GM18520 (cell line): ENCODE measurements around the gene LYPD6.

Source experiments
- ATAC-seq: cut with Tn5 transposase; IDR thresholded peaks from one replicate; pipeline ENCODE4 v1.9.1; 2021; ENCODE audit not compliant: unreplicated experiment

LYPD6 gene

DNA sequence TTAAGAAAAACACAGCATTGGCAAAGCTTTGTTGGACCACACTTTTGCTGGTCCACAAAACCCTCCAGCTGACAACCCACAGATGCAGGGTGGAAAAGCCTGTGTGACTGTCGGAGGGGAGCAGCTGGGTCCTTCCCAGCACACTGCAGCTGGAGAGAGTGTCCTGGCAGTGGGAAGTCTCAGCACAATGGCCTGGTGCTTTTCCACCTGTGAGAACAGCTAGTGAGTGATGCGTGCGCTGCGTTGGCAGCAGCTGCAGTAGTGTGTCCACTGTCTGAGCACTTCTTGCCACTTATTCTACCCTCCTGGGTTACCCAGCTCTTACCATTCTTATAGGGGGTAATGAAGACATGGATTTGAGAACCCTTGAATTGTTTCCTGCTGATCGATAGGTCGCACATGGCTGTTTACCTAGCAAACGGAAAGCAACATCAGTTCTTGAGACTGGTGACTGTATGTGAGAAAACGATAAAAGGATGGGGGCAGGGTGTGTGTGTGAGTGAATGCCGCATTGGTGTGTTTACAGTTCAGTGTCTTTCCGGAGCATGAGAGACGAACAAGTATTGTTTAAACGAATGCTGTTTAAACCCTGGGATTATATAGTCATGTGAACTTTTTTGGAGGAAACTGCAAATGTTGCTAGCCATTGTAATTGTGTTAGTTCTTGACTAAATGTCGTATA is 69.7 kb downstream of the LYPD6 start:
- no peak for ATAC-seq

DNA sequence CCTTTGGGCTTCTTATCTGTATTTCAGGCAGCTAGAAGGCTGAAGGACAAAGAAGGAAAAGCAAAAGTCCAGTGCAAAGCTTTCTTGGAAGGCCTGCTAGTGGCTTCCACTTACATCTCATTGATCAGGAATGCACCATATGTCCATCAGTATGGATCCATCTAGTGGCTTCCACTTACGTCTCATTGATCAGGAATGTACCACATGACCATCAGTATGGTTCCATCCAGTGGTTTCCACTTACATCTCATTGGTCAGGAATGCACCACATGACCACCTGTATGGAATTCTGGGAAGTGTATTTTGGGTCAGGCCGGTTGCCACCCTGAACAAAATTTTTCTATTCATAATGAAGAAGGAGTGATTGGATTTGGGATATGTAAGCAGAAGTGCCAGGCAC is 70.6 kb downstream of the LYPD6 start:
- no peak for ATAC-seq

DNA sequence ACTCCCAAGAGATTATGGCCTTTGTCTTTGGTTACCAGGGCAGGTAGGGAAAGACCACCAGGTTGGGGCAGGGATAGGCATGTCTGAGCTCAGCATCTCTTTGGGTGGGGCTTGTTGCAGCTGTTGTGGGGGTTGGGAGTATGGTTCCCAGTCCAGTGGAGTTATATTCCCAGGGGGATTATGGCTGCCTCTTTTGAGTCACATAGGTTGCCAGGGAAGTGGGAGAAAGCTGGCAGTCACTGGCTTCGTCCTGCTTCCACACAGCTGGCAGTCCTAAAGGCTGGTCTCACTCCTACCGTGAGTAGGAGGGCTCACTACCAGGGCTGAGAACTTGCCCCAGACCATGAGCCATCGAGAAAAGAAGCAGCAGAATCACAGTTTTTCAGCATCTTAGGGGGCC is 79.1 kb downstream of the LYPD6 start:
- no peak for ATAC-seq

DNA sequence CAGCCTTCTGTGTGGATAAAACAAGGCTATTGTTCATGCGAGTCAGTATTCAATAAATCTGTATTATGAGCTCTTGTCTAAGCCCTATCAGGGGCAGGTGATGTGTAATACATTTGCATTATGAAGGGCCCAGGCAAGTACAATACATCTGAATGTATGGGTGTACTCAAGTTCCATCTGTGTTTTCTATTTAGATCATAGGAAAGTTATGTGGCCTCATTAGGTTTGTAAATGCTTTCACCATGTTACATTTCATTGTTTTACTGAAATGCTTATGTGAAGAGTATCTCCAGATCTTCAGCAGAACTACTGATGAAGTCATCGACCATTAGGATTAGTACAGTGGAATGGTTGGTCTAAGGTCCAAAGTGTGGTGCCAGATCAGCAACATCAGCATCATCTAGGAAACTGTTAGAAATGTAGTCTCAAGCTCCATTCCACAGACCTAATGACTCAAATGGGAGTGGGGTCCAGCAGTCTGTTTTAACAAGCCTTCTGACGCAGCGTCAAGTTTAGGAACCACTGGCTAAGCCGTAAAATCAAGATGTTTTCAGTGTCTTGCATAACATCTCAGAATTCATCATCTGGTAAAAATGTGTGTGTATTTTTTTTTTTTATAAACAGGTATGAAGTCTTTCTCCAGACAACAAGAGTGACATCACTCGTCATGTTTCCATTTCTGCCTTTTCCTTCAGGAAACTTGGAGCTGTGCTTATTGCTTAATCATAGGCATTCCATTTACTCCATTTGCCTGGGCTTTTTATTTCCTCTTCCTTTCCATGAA is 80.5 kb downstream of the LYPD6 start:
- no peak for ATAC-seq

DNA sequence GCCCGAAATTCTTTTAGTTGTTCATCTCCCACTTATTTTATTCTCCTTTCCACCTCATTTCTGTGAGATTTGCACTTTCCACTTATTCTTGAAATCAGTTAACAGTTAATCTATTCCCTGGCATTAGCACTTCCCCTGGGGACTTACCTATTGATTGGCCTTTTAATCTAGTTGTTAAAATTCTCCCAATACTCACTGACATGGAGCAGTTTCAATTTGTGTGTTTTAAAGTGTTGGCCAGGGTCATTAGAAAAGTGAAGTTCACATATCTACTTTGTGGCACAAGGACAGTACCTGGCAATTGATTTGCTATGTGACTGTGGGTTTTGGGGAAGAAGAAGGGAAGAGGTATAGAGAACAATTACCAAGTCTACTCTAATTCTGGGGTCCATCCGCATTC is 83.1 kb downstream of the LYPD6 start:
- ATAC-seq = no peak

DNA sequence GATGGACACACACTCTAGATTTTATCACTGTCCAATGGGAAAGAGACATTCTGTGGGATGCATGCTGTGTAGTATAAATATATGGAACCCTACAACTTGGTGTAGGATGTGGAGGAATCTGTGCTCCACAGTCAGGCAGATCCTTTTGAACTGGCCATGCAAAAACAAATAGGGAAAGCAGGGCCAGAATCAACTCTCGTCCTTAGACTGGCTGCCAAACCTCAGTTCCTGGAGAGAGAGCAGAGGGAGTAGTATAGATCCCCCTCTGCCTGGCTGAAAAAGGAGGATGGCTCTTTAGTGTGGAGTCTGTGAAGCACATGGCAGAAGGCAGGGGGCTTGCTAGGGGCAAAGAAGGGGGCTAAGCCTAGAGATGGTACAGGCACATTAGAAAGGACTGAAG is 84.7 kb downstream of the LYPD6 start:
- ATAC-seq = no peak

DNA sequence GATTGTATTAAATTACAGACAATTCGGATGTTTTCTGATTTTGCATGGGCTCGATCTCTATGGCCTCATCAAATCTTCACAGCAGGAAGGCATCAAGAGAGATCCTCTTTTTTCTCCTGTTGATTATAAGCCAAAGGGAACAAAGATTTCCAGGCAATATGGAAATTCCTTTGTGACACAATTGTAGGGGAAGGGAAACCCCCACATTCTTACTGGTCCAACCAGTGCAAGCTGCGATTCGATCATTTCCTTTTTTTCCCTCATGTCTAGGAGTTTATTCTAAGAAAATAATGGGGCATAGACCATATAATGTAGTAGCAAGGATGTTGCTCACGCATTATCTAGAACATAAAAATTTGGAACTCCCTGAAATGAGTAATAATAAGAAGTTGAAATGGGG is 87.7 kb downstream of the LYPD6 start:
- ATAC-seq = no peak

DNA sequence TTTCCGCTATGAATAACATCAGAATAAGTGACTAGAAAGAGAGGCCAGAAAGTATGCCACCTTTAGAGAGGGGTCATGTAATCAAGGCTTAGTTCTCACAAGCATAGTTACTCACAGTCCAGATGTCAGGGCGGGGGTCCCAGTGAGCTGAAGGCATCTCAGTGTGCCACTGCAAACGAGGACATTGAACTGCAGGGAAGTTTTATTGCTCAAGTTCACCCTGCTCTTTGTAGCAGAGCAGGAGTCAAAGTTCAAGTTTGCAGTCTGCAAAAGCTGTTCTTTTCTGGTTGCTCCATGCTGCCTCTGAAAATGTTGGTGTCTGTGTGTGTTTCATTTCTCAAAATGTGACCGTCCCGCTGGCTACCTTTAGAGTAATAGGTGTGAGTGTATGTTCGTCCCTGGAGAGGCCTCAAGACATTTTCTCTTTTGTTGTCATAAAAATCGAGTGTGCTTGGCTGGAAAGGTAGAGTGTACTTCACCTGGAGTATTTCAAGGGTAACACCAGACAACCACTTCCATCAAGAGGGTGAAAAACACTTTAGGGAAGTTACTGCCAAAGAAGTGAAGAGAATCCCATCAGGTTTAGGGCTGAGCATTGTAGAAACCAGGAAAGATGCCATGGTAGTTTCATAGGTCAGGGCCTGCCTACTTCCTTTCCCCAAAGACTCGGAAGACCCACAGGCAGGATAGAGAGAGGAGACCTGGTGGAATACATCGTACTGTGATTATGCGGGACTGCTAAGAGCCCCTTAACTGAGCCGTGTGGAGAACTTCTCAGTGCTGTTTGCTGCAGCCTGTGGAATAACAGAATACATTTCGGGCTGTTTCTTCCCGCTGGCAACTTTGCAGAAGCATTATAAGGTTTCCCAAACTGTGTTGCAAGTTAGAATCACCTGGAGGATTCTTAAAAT is 89.9 kb downstream of the LYPD6 start:
- ATAC-seq = no peak

DNA sequence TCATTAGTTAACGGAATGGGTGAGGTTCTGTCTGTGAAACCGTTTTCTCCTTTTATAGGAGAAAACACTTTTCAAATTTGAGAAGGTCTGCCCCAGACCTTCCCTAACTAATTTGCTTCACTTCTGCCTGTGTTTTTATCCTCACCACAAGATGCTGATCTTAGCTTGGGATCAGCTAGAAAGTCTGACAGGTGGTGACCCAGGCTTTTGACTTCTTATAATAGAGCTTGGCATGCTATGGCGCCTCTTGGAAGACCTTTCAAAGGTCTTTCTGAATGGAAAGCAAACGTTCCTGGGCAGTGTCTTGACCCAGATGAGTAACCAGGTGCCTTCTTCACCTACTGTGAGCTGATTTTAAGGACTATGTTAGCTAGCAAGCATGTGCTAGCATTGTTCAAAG is 91.4 kb downstream of the LYPD6 start:
- no peak for ATAC-seq

DNA sequence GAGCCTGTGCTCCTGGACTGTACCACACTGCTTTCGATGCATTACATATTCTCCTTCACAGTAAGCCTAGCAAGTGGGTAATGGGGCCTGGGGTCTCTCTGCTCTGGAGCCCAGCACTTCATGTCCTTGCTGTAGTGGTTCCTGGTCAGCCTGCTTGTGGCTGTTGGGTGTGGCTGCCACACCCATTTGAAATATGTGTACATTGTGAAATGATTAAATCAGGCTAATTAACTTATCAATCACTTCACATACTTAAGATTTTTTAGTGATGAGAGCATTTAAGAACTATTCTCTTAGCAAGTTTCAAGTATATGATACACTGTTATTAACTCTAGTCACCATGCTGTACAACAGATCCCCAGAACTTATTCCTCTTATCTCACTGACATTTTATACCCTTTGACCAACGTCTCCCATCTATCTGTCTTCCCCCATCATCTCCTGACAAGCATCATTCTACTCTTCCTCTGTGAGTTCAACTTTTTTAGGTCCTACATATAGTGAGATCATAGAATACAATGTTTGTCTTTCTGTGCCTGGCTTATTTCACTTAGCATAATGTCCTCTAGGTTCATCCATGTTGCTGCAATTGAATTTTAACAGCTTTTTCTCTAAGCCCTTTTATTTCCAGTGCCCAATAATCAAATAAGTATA is 92.1 kb downstream of the LYPD6 start:
- ATAC-seq = no peak

DNA sequence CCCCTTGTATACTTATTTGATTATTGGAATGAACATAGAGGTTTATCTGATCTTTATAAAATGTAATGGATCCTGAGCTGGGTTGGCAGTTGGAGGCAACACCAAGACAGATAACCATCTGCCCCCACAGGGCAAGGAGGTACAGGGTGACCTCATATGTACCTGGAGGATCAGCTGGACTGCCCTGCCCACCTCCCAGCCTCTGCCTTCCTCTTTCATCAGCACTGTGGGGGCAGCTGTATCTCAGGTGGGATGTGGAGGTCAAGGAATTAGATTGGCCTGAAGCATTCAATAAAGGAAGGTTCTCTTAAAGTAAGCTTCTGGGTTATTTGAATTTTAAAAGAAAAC is 92.6 kb downstream of the LYPD6 start:
- ATAC-seq = no peak

DNA sequence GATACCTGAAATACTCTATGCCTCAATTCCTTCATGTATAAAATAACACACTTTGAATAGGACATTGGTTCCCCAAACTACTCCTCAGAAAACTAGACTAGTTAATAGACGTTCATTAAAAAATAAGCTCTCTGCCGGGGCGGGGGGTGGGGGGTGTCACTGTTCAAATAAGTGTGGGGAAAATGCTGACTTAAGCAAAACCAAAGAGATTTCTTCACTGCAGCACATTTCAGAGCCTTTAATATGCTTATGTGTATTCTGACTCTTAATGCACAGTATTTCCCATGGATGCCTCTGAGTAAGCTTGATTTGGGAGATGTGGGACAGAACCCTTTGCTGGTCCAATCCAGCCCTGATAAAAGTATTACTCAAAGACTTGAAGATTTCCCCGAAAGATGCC is 93.2 kb downstream of the LYPD6 start:
- no peak for ATAC-seq

DNA sequence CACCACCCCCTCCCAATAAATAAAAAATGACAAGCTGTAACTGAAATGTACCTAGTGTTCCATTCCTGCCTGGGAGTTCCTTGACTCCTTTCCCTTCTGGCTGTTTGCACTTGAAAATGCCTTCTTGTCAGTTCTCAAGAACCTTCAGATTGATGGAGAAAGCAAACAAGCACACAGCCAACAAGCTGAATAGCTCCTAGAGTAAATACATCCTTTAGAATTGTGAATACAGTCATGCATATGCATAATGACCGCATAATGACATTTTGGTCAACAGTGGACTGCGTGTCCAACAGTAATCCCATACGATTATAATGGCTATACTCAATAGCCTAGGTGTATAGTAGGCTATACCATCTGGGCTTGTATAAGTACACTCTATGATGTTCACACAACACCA is 97.0 kb downstream of the LYPD6 start:
- no peak for ATAC-seq

DNA sequence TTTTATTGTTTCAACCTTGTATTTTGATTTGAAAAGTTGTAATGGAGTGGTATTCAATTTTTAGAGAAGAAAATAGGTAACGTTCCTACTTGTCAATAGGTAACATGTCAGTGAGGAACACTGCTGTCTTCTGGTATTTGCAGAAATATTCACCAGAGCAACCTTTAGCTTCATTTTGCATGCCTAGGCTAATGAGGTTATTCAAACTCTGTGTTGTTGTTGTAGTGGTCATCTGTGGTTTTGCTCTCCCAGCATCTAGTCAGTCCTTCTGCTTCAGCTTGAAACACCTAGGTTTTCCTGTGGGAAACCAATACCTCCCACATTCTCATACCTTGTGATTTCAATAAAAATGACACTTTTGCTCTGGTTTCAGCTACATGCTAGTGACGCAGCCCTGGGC is 98.4 kb downstream of the LYPD6 start:
- no peak for ATAC-seq

DNA sequence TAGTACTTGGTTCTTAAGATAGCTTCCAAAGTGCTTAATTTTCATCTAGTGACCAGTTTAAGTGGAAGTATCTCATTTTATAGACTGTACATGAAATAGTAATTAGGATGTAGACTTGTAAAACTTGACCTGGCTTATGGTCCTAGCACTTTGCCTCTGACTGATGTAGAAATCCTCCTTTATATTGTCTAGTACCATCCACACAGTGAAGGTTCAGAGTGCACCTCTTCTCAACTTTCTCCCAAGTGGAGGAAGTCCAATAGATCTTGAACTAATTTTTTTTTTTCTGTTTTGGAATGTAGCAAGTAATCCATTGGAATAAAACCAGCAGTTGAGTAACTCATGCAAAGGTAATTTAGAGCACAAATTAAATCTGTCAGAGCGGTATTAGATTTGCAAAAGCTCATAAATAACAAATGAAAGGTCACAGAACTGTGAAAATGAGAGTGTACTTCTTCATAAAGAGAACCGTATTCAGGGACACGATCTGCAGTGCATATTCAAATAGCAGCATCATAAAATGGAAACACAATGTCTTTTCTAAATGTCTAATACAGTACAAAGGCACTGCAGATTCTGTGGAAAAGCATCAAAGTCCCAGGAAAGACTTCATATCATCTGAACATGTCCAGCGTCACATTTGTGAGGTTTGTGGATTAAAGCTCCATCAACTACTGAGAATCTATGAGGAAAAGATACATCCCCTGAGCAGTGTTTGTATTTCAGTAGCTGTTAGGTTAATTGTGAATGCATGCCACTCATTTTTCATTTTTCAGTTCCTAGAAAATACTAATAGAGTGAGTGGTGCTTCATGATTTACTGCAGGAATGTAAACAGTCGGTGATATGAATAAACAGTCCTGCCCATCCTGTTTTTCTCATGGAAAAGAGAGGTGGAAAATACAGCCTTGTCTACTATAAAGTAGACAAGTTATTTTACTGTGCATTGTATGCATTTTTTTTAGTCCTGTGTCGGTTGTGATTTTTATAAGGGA is 100.7 kb downstream of the LYPD6 start:
- ATAC-seq = no peak

DNA sequence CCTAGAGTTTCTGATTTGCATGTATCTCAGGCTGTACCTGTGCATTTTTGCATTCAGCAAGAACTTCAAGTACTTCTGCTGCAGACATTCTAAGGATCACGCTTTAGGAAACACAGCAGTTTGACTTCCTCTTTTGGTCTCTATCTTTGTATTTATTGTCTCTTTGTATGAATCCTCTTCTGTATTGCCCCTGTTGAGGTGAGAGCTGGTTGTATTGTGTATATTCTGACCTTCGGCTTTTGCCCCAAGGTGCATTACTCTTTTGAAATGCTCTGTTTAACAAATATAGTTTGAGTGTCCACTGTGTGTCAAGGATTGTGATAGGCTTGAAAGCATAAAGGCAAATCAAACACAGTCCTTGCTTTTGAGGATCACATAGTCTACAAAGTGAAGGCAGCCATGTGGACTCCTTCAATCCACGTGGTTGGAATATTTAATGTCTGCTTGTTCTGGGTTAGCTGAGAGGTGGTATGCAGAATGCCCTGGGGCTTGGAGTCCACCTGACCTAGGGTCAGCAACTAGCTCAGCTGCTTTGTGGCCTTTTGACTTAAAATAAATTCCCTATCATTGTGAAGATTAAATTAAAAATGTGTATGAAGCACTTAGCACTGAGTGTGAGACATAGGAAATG is 108.1 kb downstream of the LYPD6 start:
- ATAC-seq = no peak

DNA sequence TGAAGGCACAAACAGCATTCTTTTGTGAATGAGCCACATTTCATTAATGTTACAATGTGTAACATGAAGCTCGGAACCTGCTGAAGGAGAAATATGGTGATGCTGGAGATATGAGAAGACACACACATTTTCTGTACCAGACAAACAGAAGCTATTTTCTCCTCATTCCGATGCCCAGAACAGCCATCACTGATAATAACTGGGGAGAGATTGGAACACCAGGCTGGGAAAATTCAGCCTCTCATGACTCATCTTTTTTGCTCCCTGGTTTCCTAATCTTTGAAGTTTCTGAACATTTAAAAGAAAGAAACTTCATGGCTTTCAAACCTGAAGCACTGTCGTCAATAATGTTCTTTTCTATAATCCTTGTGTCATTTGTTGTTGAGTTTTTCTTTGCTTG is 110.9 kb downstream of the LYPD6 start:
- no peak for ATAC-seq

DNA sequence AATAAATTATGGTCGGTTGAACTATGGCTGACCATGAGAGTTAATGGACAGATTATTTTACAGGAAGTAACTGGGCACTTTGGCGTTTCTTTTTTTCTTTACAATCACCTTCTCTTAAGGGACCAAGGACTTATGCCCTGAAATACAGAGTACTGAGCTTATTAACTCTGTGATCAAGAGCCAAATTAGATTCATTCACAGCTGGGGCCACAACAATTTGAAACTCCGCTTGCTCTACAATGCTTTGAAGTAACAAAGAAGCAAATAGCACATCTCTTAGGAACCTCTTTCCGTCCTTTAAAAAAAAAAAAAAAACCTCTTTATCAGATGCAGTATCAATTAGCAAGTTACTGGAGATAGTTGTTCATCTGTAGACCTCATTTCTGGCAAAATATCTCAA is 112.0 kb downstream of the LYPD6 start:
- no peak for ATAC-seq

DNA sequence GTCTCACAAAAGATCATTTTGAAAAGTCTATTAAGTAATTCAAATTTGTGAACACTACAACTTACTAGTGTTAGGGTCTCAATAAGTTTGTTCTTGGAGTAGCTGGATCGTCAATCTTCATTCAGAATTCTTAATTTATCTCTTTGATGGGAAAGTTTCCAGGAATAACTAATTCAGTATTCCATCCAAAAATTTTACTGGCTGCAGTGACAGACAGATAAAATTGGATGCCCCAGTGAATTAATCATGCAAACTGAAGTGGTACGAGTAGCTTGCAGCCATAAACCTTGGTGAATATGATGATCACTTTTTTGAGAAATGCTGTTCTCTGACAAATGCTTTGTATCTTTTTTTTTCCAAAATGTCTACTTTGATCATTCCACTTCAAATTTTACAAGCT is 112.8 kb downstream of the LYPD6 start:
- no peak for ATAC-seq

DNA sequence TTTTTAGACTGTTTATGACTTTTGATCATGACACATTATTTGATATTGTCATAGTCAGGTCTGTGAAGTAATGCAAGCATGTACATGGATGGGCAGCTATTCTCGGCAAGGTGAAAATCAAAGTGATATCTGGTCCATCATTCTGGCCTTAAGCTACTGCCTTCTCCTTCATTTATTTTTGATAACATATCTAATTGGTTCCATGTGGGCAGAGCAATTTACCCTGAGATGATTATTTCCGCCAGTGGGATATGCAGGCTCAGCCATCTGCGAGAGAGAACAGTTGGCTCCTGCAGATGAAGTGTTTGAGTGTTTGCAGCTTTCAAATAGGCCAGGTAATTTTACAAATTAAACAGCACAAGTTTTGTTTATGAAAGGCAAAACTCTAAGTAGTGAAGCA is 116.4 kb downstream of the LYPD6 start:
- no peak for ATAC-seq
